Liver (tissue), 3 donors: Measurements from ENCODE around the gene SLU7.

Source experiments
- EGR1 ChIP-seq, 2 donors: IDR thresholded peaks; 2 replicates each; pipeline ENCODE4 v1.6.1; 2016 to 2018; ENCODE audit warnings: antibody characterized with exemption in 2 of 2, low read depth in 2 of 2
- FOXA1 ChIP-seq: IDR thresholded peaks from 2 replicates; pipeline ENCODE4 v1.6.1; 2016; ENCODE audit warnings: antibody characterized with exemption
- HNF4G ChIP-seq: IDR thresholded peaks from 2 replicates; pipeline ENCODE4 v1.6.1; 2016; ENCODE audit warnings: antibody characterized with exemption
- JUND ChIP-seq, 2 donors: IDR thresholded peaks; 2 replicates each; pipeline ENCODE4 v1.6.1; 2016; ENCODE audit warnings: antibody characterized with exemption in 2 of 2
- RAD21 ChIP-seq, 2 donors: IDR thresholded peaks; 2 replicates each; pipeline ENCODE4 v1.6.1; 2016; ENCODE audit warnings: antibody characterized with exemption in 2 of 2, mild to moderate bottlenecking in 2 of 2
- TAF1 ChIP-seq: conservative IDR thresholded peaks from 2 replicates; pipeline ENCODE4 v1.6.1; 2016; ENCODE audit warnings: antibody characterized with exemption, mild to moderate bottlenecking
- YY1 ChIP-seq: IDR thresholded peaks from 2 replicates; pipeline ENCODE4 v1.6.1; 2016; ENCODE audit warnings: antibody characterized with exemption, mild to moderate bottlenecking
- TF ChIP-seq, protein P1 (sequence below): IDR thresholded peaks from 2 replicates; pipeline ENCODE4 v1.6.1; 2016; ENCODE audit warnings: antibody characterized with exemption
- TF ChIP-seq, protein P2 (sequence below): fragments of 150-350 bp; IDR thresholded peaks from 2 replicates; pipeline ENCODE4 v1.5.1; 2017; ENCODE audit warnings: improper control_type of control experiment, low read depth, low read length; ENCODE audit not compliant: missing input control
- TF ChIP-seq, protein P3 (sequence below): IDR thresholded peaks from 2 replicates; pipeline ENCODE4 v1.6.1; 2016; ENCODE audit warnings: antibody characterized with exemption, mild to moderate bottlenecking
- TF ChIP-seq, protein P4 (sequence below): IDR thresholded peaks from 2 replicates; pipeline ENCODE4 v1.6.1; 2016; ENCODE audit warnings: antibody characterized with exemption
- TF ChIP-seq, protein P5 (sequence below): IDR thresholded peaks from 2 replicates; pipeline ENCODE4 v1.6.1; 2016; ENCODE audit warnings: antibody characterized with exemption
- donor health status: healthy.
- donor health status: healthy.

DNA sequence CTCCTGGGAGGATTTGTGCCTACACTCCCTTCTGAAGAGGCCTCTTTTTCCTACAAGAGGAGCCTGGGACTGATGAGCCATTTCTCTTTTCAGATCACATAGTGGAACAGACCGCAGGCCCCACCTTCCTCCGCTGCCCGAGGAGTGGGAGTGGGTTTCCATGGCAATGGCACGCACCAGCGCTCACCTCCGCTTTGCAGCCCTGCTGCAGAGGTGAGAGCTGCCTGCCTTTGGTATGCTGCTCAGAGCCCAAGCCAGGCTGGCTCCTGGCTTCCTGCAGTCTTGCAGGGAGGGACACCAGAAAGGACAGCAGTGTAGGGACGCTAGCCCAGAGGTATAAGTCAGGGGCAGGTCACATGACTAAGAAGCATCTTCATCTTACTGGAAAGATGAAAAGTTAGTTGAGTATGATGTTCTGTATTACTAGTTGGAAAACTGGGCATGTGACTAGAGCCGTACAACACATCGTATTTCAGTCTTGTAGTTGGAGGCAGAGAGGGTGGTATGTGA is 15.2 kb upstream of the SLU7 start:
- TF ChIP-seq, protein P1, sequence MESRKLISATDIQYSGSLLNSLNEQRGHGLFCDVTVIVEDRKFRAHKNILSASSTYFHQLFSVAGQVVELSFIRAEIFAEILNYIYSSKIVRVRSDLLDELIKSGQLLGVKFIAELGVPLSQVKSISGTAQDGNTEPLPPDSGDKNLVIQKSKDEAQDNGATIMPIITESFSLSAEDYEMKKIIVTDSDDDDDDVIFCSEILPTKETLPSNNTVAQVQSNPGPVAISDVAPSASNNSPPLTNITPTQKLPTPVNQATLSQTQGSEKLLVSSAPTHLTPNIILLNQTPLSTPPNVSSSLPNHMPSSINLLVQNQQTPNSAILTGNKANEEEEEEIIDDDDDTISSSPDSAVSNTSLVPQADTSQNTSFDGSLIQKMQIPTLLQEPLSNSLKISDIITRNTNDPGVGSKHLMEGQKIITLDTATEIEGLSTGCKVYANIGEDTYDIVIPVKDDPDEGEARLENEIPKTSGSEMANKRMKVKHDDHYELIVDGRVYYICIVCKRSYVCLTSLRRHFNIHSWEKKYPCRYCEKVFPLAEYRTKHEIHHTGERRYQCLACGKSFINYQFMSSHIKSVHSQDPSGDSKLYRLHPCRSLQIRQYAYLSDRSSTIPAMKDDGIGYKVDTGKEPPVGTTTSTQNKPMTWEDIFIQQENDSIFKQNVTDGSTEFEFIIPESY = no peak
- TF ChIP-seq, protein P2, sequence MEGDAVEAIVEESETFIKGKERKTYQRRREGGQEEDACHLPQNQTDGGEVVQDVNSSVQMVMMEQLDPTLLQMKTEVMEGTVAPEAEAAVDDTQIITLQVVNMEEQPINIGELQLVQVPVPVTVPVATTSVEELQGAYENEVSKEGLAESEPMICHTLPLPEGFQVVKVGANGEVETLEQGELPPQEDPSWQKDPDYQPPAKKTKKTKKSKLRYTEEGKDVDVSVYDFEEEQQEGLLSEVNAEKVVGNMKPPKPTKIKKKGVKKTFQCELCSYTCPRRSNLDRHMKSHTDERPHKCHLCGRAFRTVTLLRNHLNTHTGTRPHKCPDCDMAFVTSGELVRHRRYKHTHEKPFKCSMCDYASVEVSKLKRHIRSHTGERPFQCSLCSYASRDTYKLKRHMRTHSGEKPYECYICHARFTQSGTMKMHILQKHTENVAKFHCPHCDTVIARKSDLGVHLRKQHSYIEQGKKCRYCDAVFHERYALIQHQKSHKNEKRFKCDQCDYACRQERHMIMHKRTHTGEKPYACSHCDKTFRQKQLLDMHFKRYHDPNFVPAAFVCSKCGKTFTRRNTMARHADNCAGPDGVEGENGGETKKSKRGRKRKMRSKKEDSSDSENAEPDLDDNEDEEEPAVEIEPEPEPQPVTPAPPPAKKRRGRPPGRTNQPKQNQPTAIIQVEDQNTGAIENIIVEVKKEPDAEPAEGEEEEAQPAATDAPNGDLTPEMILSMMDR = no peak
- TF ChIP-seq EGR1 (IDR thresholded peaks at IDR 0.05; ENCODE audit: low read depth in 2 of 2) (no peak), FOXA1 (no peak), HNF4G (no peak), JUND (IDR thresholded peaks at IDR 0.05) (no peak), RAD21 (IDR thresholded peaks at IDR 0.05) (no peak), YY1 (no peak), TAF1 (no peak)
- TF ChIP-seq, protein P3, sequence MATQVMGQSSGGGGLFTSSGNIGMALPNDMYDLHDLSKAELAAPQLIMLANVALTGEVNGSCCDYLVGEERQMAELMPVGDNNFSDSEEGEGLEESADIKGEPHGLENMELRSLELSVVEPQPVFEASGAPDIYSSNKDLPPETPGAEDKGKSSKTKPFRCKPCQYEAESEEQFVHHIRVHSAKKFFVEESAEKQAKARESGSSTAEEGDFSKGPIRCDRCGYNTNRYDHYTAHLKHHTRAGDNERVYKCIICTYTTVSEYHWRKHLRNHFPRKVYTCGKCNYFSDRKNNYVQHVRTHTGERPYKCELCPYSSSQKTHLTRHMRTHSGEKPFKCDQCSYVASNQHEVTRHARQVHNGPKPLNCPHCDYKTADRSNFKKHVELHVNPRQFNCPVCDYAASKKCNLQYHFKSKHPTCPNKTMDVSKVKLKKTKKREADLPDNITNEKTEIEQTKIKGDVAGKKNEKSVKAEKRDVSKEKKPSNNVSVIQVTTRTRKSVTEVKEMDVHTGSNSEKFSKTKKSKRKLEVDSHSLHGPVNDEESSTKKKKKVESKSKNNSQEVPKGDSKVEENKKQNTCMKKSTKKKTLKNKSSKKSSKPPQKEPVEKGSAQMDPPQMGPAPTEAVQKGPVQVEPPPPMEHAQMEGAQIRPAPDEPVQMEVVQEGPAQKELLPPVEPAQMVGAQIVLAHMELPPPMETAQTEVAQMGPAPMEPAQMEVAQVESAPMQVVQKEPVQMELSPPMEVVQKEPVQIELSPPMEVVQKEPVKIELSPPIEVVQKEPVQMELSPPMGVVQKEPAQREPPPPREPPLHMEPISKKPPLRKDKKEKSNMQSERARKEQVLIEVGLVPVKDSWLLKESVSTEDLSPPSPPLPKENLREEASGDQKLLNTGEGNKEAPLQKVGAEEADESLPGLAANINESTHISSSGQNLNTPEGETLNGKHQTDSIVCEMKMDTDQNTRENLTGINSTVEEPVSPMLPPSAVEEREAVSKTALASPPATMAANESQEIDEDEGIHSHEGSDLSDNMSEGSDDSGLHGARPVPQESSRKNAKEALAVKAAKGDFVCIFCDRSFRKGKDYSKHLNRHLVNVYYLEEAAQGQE = no peak
- TF ChIP-seq, protein P4, sequence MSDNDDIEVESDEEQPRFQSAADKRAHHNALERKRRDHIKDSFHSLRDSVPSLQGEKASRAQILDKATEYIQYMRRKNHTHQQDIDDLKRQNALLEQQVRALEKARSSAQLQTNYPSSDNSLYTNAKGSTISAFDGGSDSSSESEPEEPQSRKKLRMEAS = no peak
- TF ChIP-seq, protein P5, sequence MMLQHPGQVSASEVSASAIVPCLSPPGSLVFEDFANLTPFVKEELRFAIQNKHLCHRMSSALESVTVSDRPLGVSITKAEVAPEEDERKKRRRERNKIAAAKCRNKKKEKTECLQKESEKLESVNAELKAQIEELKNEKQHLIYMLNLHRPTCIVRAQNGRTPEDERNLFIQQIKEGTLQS = no peak
